Pons (tissue), 1 donor: ENCODE results near the gene PCNX2.

Experiments used
- DNase-seq: peaks from one replicate; pipeline ENCODE4 v3.0.0-alpha.2; 2016; ENCODE audit warnings: low spot score

The PCNX2 gene

GRCh38 chr1:233319272-233319671 lies 23.7 kb upstream of the PCNX2 start:
- no peak for DNase-seq

- DNase-seq: no peak
These were observed 20.9 kb upstream of the PCNX2 start for GRCh38 chr1:233316473-233316872.

DNA sequence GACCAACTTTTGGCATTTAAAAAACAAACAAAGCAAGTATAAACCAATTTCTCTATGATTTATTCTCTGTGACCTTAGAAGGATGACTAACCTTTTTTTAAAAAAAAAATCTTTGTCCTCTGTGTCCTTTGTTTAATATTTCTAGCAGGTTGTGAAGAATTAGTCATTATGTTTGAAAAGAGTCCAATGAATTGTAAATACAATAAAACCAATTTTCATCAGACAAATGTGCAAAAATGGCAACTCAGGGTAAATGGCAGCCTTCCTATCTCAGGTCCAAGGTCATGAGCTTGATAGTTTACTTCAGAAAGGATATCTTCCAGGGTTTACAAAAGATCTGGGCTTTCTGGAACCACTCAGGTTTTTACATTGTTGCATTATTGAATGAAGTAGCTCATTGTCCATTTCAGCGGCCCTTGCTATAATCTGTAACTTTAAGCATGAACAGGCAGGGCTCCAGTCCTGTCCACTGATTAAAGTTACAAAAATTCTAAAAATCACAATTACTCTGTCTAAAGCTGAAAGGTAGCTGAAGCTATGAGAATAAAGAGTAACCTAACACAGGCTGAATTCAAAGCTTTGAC lies 20.3 kb upstream of the PCNX2 start:
- DNase-seq: no peak

GRCh38 chr1:233313434-233314155 lies 18.1 kb upstream of the PCNX2 start:
- DNase-seq: no peak

DNA sequence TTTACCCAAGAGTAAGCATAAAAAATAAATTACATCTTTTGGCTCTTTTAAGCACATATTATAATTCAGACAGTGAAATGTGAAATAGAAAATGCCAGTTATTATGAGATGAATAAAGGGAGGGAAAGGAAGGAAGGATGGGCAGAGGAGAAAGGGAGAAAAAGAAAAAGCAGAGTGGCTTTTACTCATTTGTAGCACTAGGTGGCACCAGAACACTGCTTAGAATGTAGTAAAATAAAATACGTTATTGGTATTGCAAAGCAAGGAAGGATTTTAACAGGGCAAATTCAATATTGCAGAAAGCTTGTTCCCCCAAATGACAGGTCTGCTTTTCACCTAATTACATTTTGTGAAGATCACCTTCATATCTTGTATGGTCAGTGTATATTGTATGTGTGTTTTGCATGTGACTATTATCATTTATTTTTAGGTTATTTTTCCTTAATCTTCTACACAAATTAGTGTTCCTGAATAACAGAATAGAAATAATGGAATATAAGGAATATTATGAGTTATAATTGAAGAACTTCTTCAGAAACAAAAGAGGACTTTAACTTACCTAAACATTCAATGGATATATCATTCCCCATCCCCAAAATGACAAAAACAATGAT lies 9.1 kb upstream of the PCNX2 start:
- DNase-seq: peak; percentile 45

DNA sequence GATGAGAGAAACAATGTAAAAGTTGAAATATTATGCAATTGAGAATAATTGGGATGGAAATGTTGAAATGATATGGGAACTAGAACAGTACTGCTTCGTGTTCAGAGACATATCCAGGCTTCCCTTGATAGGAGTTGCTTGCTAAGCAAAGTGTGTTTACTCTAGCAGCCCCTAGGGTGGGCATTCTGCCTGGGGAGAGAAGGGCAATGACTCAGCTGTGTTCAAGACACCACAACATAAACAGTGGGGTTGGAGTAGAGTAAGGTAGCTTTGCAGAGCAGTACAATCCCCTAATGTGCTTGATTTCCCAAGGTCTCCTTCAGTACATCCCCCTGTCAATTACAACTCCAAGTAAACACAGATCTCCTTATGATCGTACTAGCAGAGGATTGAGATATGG lies 4.8 kb upstream of the PCNX2 start:
- no peak for DNase-seq

DNA sequence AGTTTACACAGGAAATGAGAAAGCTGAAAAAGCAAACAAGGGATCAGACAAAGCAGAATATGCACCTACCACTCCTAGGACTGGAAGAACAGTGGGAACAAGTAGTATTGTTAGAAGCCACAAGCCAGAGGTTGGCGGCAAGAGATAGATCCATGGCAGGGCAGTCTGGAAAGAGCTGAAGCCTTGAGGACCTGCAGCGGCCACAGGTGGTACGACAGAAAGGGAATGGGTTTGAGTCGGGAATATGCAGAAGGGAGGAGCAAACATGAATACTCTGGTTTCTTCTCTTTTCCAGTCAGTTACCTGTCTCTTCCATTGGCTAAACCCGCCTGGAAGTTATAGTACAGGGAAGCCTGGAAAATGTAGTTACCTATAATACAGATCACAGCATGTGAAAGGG lies 3.9 kb upstream of the PCNX2 start:
- no peak for DNase-seq

DNA sequence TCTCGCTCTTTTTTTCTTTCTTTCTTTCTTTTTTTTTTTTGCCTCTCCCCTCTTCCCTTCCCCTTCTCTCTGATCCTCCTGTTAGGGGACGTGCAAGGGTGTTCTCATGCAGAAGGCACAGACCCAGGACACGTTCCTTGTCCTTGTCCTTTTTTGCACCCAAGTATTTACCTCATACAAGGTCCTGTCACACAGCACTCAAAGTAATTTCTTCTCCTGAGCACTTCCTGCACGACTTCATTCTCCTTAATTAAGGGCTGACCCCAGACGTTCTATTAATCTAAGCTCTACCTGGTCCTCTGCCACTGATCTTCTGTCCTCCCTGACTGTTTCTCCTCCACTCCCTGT lies 424 bp upstream of the PCNX2 start:
- DNase-seq: no peak

DNA sequence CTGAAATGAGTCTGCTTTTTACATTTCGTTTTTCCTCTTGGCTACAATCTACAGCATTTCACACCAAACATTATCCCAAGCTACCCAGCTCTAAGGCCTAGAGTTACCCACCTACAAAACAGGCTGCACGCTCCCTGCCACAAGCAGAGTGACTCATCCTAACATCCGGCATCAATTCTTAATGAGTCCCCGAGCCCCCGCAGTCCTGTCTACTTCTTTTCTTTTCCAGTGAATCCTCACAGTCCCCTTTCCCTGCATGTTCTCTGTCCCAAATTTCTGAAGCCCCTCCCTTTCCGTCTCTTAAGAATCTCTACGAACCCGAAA lies 650 bp downstream of the PCNX2 start:
- no peak for DNase-seq

GRCh38 chr1:233293556-233294446 lies 1.7 kb downstream of the PCNX2 start:
- DNase-seq: no peak

DNA sequence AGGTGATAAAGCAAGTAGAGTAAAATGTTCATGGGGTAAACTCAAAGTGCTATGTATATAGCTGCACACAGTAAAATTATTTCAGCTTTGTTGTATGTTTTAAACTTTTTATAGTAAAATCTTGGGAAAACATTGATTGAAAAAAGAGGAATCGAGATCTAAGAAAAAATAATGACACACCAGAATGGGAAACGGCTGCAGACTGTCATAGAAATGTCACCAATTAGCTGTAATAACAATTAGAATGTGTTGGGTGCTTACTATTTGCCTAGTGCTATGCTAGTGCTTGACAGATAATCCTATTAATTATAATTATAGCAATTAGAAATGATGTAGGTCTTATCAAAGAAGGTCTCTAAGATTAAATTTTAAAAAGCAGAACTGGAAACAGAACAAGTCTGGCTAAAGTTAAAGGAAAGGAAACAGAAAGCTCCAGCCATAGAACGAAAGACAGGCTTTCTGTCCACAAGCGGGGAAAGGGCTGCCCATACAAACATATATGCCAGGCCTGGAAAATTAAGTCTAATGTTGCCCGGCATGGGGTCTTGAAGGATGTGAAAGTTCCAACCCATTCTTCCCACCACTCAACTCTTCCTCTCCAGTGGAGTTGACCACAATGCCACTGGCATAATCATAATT lies 5.0 kb downstream of the PCNX2 start:
- peak; percentile 60 for DNase-seq

DNA sequence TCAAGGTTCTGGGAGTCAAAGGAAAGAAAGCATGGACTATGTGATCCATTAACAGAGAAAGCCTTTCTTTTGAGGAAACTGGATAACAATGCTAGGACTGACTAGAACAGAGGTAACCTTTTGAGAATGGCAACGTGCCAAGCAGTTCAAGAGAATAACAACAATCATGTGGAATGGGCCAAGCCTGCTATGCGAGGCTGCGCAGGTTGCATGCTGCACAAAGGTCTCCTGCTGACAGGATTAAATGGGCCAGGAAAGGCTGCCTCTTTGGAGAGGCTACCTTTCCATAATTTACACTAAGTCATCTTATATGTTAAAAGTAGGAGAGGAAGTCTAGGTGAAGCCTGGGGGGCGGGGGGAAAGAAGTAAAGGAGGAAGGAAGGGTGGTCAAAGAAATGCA lies 5.8 kb downstream of the PCNX2 start:
- DNase-seq: no peak

GRCh38 chr1:233282582-233282886 lies 13.0 kb downstream of the PCNX2 start:
- no peak for DNase-seq

DNA sequence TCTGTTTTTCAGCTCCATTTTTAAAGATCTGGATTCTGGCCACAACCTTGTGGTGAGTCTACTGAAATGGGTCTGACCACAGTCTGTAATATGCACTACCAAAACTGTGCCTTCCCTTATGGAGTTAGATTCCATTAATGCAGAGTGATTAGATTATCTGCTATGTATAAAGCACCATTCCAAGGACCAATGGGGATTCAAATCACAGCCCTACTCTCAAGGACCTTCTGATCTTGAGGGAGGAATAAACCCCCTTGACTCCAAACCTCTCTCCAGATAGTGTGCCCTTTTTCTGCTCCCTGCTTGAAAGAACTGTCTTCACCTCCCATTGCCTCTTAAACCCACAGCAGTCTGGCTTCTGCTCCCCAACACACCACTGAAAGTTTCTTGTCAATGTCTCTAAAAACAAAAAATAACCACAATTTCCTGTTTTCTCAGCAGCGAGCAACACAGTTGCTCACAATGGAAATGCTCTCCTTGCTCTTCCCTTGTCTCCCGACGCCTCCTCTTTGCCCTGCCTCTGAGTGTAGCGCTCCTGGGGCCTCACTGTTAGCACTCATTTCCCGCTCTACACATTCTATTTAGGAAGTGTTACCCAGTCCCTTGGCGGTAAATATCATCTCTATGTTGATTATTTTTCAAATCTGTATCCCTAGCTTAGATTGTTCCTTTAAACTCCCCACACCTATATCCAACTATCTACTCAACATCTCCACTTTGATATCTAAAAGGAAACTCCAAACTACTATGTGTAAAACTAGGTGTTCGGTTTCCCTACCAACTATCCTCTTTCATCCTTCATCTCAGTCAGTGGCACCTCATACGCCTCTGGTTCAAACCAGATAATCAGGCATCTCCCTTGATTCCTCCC lies 13.6 kb downstream of the PCNX2 start:
- peak; percentile 56 for DNase-seq

- no peak for DNase-seq
These were observed 15.6 kb downstream of the PCNX2 start for GRCh38 chr1:233279971-233280370.

DNA sequence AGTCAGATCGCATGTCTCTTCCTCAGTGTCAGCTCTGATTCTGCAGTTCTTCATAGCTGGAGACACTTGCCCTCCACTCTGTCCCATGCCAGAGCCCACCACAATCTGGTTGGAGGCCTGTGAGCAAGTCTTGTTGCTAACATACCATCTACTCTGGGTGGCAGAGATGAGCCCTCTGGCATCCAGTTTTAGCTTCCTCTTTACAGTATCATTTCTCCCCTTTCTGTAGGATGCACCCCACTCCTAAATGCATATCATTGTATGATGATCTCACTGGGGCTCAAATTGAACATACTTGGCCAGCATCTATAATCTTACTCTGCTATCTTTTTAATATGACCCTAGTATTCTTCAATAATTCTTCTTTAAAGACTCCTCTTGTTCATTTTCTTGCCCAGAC lies 16.9 kb downstream of the PCNX2 start:
- no peak for DNase-seq

DNA sequence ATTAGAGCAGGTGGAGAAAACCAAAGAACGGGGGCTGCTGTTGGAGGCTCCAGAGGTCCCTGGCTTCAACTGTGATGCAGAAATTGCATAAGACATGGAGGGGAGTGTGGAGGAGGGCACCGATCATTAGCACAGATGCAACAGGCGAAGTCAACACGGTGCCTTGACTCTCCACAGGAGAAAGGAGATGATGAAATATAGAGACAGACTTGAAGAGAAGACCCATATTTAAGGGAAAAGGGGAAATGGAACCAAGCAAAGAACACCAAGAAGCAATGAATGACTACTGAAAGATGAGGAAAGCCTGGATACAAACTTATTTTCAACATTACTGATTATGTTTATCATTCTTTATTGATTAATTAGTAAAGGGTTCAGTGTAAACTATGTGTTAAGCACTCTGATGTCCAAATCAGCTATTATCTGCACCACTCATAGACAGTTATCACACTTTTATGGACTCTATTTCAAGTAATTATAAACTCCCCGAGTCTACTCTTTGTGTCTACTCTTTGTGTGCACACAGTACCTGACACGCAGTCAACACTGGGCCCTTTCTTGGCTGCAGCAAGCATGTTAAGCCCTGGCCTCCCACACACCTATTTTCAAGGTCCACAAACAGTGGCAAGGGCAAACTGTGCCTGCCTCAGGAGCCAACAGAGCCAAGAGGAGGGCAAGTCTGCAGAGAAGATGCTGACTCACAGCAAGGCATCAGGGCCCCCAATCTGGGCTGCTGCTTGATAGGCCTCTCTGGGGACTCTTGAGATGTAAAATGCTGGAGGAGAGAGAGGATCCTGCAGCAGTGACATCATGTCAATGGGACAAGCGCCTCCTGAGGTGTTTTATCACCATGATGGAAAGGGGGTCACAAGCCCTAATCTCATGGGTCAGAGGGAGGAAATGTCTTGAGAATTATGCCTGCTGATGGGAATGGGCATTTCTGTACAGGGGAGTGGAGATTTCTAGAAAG lies 17.6 kb downstream of the PCNX2 start:
- DNase-seq: no peak

DNA sequence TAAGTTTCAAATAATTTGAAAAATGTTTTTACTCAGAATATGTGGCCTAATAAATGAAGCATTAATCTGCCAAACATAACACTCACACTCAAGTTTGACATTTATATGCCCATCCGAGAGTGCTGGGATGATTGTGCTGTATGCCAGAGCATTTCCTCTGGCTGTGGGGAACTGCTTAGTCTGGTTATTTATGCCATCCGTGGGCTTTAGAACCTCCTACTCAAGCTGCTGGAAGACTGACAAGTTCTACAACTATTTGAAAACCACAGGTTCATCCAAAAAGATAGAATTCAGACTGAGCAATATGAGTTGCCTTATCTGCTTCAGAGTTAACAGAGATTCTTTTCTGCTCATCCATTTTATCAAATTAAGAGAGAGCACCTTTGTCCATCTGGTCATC lies 25.9 kb downstream of the PCNX2 start:
- no peak for DNase-seq

GRCh38 chr1:233268389-233269022 lies 27.0 kb downstream of the PCNX2 start:
- DNase-seq: no peak

- no peak for DNase-seq
These were observed 33.8 kb downstream of the PCNX2 start for GRCh38 chr1:233261695-233262094.
